Stimulated activated naive CD8-positive, alpha-beta T cell treated with anti-CD3 and anti-CD28 coated beads, Interleukin-15, Interleukin-2, amounts not matched to agents 100 ng/mL and 50 ng/mL, for 24 hours (primary cell): ENCODE measurements around the gene CHRNG.

Experiments used
- H3K27ac Mint-ChIP-seq: one replicate; pipeline ENCODE4 v1.8.0; 2021; ENCODE audit warnings: mild to moderate bottlenecking, mixed read lengths
- H3K27me3 Mint-ChIP-seq: one replicate; pipeline ENCODE4 v1.8.0; 2021; ENCODE audit warnings: mixed read lengths
- H3K36me3 Mint-ChIP-seq: one replicate; pipeline ENCODE4 v1.8.0; 2021; ENCODE audit warnings: low read depth, mixed read lengths
- H3K4me1 Mint-ChIP-seq: one replicate; pipeline ENCODE4 v1.8.0; 2021; ENCODE audit warnings: low read depth, mixed read lengths
- H3K4me3 Mint-ChIP-seq: one replicate; pipeline ENCODE4 v1.8.0; 2021; ENCODE audit warnings: mild to moderate bottlenecking, mixed read lengths
- H3K9me3 Mint-ChIP-seq: one replicate; pipeline ENCODE4 v1.8.0; 2021; ENCODE audit warnings: mixed read lengths

Gene CHRNG

GRCh38 chr2:232519581-232520438 lies 19.7 kb upstream of the CHRNG start, which contains the start of gene PRSS56:
Gene PRSS56 (plus strand): TSS chr2:232520388. CDS start chr2:232520599, 211 bp downstream.
- H3K4me1 Mint-ChIP-seq = peaks cover 9% of the 10 kb centered on the region
- no peaks in the 10 kb centered on the region for H3K9me3 Mint-ChIP-seq
- H3K4me3 Mint-ChIP-seq = no peak within 1 kb of the TSS
- no peaks in the 10 kb centered on the region for H3K36me3 Mint-ChIP-seq
- peaks cover 34% of the 10 kb centered on the region for H3K27me3 Mint-ChIP-seq
- H3K27ac Mint-ChIP-seq = no peak within 1 kb of the TSS

GRCh38 chr2:232520489-232520888 lies 19.0 kb upstream of the CHRNG start:
- Mint-ChIP-seq H3K4me1 (peaks cover 9% of the 10 kb centered on the region), H3K27me3 (peaks cover 34% of the 10 kb centered on the region), H3K9me3 (no peaks in the 10 kb centered on the region), H3K27ac (no peak overlapping the region), H3K4me3 (no peak overlapping the region), H3K36me3 (no peaks in the 10 kb centered on the region)

DNA sequence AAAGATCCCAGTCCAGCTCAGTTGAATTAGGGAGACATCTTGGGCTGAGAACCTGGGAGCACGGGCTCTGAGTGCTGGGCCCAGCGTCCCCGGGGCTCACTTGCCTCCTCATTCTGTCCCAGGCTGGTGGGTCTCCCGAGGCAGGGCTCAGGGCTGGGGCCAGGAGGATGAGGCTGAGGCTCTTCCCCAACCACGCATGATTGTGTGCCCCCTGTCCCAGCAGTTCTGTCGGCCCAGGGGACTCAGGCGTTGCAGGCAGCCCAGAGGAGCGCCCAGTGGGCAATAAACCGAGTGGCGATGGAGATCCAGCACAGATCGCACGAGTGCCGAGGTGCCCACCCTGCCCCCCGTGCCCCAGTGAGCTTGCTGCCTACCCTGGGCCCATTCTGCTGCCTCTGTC lies 18.4 kb upstream of the CHRNG start:
- H3K36me3 Mint-ChIP-seq = no peaks in the 10 kb centered on the region
- H3K4me1 Mint-ChIP-seq = peaks cover 9% of the 10 kb centered on the region
- H3K4me3 Mint-ChIP-seq = no peak overlapping the region
- peaks cover 34% of the 10 kb centered on the region for H3K27me3 Mint-ChIP-seq
- no peaks in the 10 kb centered on the region for H3K9me3 Mint-ChIP-seq
- H3K27ac Mint-ChIP-seq = no peak overlapping the region

DNA sequence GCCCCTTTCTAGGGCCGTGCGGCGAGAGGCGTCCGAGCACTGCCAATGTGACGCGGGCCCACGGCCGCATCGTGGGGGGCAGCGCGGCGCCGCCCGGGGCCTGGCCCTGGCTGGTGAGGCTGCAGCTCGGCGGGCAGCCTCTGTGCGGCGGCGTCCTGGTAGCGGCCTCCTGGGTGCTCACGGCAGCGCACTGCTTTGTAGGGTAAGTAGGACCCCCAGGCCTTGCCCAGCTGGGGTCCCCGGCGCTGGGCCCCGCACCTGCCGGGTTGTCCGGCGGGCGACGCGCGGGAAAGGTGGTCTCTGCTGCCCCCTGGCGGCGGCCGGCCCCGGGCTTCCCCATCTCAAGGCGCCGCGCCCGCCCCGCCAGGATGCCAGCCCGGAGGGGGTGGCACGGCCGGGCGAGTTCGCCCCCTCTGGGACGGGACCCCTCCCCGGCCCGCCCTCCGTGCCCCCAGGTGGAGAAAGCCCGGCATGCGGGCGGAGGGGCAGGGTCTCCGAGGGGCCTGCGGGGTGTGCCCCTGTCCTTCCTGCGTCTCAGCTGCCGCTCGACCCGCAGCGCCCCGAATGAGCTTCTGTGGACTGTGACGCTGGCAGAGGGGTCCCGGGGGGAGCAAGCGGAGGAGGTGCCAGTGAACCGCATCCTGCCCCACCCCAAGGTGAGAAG lies 17.4 kb upstream of the CHRNG start:
- Mint-ChIP-seq H3K4me1 (peaks cover 9% of the 10 kb centered on the region), H3K27me3 (peaks cover 32% of the 10 kb centered on the region), H3K36me3 (no peaks in the 10 kb centered on the region), H3K27ac (no peak overlapping the region), H3K9me3 (no peaks in the 10 kb centered on the region), H3K4me3 (no peak overlapping the region)

GRCh38 chr2:232522623-232523401 lies 16.7 kb upstream of the CHRNG start:
- Mint-ChIP-seq H3K27me3 (peaks cover 31% of the 10 kb centered on the region), H3K4me3 (no peak overlapping the region), H3K4me1 (peaks cover 9% of the 10 kb centered on the region), H3K36me3 (no peaks in the 10 kb centered on the region), H3K27ac (no peak overlapping the region), H3K9me3 (no peaks in the 10 kb centered on the region)

GRCh38 chr2:232523402-232523681 lies 16.1 kb upstream of the CHRNG start:
- Mint-ChIP-seq H3K27ac (no peak overlapping the region), H3K9me3 (no peaks in the 10 kb centered on the region), H3K36me3 (no peaks in the 10 kb centered on the region), H3K4me3 (no peak overlapping the region), H3K4me1 (peaks cover 11% of the 10 kb centered on the region), H3K27me3 (peaks cover 33% of the 10 kb centered on the region)

GRCh38 chr2:232523682-232524597 lies 15.6 kb upstream of the CHRNG start:
- Mint-ChIP-seq H3K27ac (no peak overlapping the region), H3K27me3 (peaks cover 38% of the 10 kb centered on the region), H3K36me3 (no peaks in the 10 kb centered on the region), H3K4me3 (no peak overlapping the region), H3K9me3 (no peaks in the 10 kb centered on the region), H3K4me1 (peaks cover 17% of the 10 kb centered on the region)

GRCh38 chr2:232524771-232525170 lies 14.7 kb upstream of the CHRNG start:
- H3K4me3 Mint-ChIP-seq = no peak overlapping the region
- H3K27me3 Mint-ChIP-seq = peaks cover 34% of the 10 kb centered on the region
- H3K27ac Mint-ChIP-seq = no peak overlapping the region
- H3K4me1 Mint-ChIP-seq = peaks cover 22% of the 10 kb centered on the region
- no peaks in the 10 kb centered on the region for H3K9me3 Mint-ChIP-seq
- no peaks in the 10 kb centered on the region for H3K36me3 Mint-ChIP-seq

- Mint-ChIP-seq H3K27ac (no peak overlapping the region), H3K27me3 (peaks cover 33% of the 10 kb centered on the region)
Measured at GRCh38 chr2:232525199-232525598, 14.3 kb upstream of the CHRNG start.

GRCh38 chr2:232525791-232526371 lies 13.6 kb upstream of the CHRNG start, which contains the start of gene CHRND:
Gene CHRND (plus strand): TSS chr2:232526160. CDS start chr2:232526216, 56 bp downstream.
- H3K27me3 Mint-ChIP-seq = peaks cover 30% of the 10 kb centered on the region
- no peaks in the 10 kb centered on the region for H3K36me3 Mint-ChIP-seq
- H3K9me3 Mint-ChIP-seq = no peaks in the 10 kb centered on the region
- H3K4me3 Mint-ChIP-seq = no peak within 1 kb of the TSS
- no peak within 1 kb of the TSS for H3K27ac Mint-ChIP-seq
- H3K4me1 Mint-ChIP-seq = peaks cover 22% of the 10 kb centered on the region

More at GRCh38 chr2:232525199-232525598, 14.3 kb upstream of the CHRNG start:
- H3K36me3 Mint-ChIP-seq = no peaks in the 10 kb centered on the region
- H3K4me1 Mint-ChIP-seq = peaks cover 22% of the 10 kb centered on the region
- H3K9me3 Mint-ChIP-seq = no peaks in the 10 kb centered on the region
- no peak overlapping the region for H3K4me3 Mint-ChIP-seq

DNA sequence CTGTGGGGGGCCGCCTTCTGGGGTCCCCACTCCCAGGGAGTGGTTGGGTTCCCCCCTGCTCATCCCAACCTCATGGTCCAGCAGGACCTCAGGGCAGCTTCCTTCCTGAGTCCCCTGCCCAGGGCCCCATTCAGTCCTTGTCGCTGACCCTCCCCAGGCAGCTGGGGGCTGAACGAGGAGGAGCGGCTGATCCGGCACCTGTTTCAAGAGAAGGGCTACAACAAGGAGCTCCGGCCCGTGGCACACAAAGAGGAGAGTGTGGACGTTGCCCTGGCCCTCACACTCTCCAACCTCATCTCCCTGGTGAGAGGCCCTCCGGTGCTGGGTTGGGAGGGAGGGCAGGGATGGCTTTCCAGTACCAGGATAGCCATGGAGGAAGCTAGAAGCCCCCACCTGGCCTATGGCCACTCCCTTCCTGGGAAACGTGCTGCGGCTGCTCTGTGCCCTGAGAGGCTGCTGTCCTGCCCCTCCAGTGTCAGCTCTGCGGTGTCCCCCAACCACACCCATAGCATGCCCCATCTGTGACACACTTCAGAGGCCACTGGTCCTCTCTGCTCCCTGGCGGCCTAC lies 13.0 kb upstream of the CHRNG start:
- Mint-ChIP-seq H3K4me1 (peaks cover 20% of the 10 kb centered on the region), H3K27ac (no peak overlapping the region), H3K36me3 (no peaks in the 10 kb centered on the region), H3K27me3 (peaks cover 27% of the 10 kb centered on the region), H3K4me3 (no peak overlapping the region), H3K9me3 (no peaks in the 10 kb centered on the region)

- H3K36me3 Mint-ChIP-seq = no peaks in the 10 kb centered on the region
- H3K9me3 Mint-ChIP-seq = no peaks in the 10 kb centered on the region
- peaks cover 23% of the 10 kb centered on the region for H3K27me3 Mint-ChIP-seq
- peaks cover 16% of the 10 kb centered on the region for H3K4me1 Mint-ChIP-seq
- H3K4me3 Mint-ChIP-seq = no peak overlapping the region
- H3K27ac Mint-ChIP-seq = no peak overlapping the region
Measured at GRCh38 chr2:232527905-232528470, 11.5 kb upstream of the CHRNG start.

- H3K27ac Mint-ChIP-seq = no peak overlapping the region
- peaks cover 13% of the 10 kb centered on the region for H3K4me1 Mint-ChIP-seq
- no peaks in the 10 kb centered on the region for H3K9me3 Mint-ChIP-seq
- no peak overlapping the region for H3K4me3 Mint-ChIP-seq
- no peaks in the 10 kb centered on the region for H3K36me3 Mint-ChIP-seq
- peaks cover 18% of the 10 kb centered on the region for H3K27me3 Mint-ChIP-seq
Measured at GRCh38 chr2:232528746-232529460, 10.6 kb upstream of the CHRNG start.
